HuH-7 (cell line): ENCODE results near the gene NCOA1.
"Not testable (repeated sequence)": the region's sequence is repeated elsewhere in the genome, so short reads cannot be mapped to it uniquely, and the experiment has no call there.

Source experiments
- DNase-seq: peaks from one replicate; pipeline ENCODE4 v3.0.0; 2011; ENCODE audit warnings: low spot score

NCOA1 gene

DNA sequence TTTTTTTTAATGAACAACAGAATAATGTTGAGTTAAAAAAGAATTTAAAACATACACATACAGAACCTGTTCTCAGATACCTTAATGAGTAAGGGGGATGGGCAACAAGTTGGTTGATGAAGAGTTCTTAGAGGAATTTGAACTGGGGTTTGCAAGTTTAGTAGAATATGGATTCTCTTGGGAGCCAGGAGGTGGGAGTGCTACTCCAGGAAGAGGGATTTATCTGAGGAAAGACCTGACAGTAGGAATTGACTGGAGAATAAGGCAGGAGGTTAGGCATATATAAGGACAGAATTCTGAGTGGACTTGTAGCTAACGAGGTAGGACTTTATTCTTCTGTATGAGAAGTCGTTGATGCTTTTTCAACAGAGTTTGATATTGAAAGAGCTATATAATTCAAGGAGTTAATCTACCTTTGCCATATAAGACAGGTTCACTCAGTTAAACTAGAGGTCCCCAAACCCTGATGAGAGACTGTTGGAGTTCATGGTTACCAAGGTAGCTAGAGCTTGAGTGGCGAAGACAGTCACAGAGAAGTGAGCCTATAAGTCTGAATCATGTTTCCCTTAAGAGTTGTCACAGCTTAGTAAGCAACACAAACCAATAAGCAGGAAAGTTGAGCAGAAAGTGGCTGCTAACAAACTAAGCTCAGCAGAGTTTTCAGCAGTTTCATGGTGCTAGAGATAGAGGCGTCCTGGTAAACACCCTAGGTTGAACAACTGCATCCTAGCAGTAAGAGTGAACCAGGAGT is 88.2 kb downstream of the NCOA1 start:
- DNase-seq, result no peak

GRCh38 chr2:24580561-24580960 is 89.5 kb downstream of the NCOA1 start:
- no peak for DNase-seq

DNA sequence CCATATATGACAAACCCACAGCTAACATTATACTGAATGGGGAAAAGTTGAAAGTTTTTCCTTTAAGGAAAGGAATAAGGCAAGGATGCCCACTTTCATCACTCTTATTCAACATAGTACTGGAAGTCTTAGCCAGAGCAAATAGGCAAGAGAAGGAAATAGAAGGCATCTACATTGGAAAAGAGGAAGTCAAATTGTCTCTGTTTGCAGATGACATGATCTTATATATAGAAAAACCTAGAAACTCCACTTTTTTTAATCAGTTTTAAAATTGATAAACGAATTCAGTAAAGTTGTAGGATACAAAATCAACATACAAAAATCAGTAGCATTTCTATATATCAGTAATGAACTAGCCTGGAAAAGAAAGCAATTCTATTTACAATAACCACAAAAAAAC is 90.9 kb downstream of the NCOA1 start:
- not testable (repeated sequence) for DNase-seq

DNA sequence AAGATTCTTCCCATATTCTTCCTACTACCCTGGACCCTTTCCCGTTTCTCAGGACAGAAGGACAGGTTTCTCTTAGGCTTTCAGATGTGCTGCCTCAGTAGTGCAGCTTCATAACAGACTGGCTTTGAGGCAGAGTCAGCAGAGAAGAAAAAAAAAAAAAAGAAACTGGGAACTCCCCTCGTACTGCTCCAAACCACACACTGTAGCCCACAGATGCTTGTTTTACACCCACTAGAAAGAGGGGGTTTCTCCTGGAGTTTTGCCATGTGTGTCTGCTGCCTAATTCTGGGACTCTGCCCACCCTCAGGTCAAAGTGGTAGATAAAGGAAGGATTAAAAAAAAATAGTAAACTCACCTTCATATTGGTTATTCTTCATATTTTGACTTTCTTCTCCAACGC is 95.9 kb downstream of the NCOA1 start:
- no peak for DNase-seq

GRCh38 chr2:24588294-24588693 is 97.2 kb downstream of the NCOA1 start:
- no peak for DNase-seq

DNA sequence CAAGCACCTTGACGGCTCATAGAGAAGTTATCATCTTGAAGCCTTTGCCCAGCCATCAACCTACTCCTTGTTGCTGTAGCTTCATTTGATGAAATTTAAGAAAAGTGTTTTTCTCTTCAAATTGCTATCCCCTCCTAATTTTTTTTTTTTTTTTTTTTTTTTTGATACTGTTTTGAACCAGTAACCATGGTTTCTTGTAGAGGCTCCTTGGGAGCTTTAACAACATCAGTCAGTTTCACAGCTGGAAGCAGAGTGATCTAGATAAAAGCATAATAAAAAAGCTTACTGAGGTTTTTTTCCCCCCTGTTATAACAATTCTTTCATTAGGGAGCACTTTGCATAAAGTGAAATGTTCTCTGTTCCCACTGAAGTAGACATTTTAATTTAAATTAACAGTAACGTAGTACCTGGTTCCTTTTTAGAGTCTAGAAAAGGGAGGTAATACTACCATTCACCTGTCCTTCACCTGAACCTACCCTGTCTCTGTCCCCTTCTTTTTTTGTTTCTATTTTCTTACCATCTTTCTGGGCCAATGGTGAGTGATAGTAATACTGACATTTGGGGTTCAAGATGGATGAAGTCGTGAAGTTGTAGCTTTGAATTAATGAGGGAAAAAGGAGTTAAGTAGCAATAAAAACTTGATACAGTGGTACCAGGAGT is 101.5 kb downstream of the NCOA1 start:
- DNase-seq, result no peak

DNA sequence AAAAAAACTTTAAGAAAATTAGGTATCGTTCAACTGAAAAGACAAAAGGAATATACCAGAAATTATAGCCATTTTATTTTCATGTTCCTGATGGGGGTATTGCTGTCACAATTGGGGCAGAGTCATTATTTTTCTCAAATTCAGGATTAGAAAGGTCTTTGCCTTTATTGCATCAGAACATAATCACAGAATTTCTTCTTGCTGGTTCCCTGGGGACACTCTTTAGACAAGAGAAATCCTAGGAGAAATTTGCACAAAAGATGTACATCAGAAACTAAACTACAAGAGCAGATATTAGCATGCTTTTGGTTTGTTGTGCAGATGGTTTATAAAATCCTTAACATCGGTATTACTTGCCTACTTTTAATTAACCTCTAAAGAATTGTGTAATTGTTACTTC is 103.2 kb downstream of the NCOA1 start:
- no peak for DNase-seq

GRCh38 chr2:24597181-24597870 is 106.3 kb downstream of the NCOA1 start:
- DNase-seq, result no peak

DNA sequence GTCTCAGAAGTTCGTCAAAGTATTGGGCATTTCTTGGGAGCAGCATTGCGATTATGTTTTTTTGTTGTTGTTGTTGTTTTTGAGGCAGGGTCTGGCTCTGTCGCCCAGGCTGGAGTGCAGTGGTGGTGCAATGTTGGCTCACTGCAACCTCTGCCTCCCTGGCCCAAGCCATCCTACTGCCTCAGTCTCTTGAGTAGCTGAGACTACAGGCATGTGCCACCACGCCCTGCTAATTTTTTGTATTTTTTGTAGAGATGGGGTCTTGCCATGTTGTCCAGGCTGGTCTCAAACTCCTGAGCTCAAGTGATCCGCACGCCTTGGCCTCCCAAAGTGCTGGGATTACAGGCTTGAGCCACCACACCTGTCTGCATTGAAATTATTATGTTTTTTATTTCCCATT is 109.1 kb downstream of the NCOA1 start:
- DNase-seq, result not testable (repeated sequence)

DNA sequence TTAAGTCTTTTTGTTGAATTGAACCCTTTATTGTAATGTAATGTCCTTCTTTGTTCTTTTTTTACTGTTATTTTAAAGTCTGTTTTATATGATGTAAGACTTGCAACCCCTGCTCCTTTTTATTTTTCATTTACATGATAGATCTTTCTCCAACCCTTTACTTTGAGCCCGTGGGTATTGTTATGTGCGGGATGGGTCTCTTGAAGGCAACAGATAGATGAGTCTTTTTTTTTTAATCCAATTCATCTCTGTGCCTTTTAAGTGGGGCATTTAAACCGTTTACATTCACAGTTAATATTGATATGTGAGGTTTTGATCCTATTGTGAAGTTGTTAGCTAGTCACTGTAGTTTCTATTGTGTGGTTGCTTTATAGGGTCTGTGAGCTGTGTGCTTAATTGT is 120.6 kb downstream of the NCOA1 start:
- DNase-seq, result no peak

DNA sequence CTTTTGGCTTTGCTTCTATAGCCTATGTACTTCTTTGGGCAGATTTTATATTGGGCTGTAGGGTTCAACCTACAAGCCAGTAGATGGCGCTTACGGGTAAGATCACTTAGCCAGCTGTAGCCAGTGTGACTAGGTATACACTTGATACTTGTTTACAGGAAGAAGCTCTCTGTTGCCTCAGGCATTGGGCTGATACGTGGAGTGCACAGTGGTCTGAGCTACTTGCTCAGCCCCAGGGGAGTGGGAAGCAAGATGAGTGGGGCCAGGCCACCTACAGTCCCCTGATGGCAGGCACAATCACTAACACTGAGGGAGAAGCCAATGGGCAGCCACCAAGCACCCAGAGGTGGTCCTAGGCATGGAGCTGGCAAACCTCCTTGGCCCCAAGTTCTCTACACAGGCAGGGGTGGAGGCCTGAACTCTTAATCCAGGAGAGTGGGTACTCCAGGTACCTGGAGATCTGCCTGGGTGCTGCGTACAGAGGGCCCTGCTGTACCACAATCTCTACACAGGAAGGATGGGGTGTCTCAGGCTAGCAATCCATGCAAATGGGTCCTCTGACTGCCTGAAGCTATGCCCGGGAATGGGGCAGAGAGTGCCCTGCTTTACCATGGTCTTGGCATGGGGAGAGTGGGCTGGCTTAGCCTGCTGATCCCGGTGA is 122.2 kb downstream of the NCOA1 start:
- DNase-seq, result peak; percentile 41

DNA sequence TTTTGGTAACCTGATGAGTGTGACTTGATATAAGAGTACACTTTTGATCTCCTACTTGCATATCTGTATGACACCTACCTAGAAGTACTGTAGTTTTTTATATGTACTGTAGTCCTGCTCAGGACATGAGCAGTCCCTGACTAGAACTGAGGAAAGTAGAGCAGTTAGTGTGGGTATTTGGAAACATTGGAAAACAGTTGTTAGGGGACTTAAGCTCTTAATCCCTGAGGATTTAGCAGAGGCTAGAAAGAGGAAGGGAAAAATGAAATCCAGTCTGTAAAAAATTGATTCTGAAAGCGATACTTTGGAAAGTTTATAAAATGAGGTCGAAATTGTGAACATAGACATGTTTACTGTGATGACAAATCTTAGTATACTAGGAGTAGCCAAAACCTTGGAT is 125.6 kb downstream of the NCOA1 start:
- DNase-seq, result no peak

DNA sequence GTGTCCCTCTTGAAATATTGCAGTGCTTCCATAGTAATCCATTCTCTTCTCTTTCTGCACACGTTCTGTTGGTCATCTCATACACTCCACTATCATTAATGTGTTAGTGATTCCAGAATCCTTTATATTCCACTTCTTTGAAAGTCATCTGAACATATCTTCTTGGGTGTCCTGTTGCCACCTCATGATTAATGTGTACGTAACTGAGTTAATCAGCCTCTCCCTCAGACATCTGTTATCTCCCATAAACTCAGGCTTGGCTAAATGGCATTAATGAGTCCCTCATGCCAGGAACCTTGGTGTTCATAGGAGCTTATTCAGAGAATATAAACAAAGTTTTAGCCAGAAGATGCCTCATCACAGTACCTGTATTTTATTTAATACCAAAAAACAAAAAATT is 126.4 kb downstream of the NCOA1 start:
- no peak for DNase-seq

DNA sequence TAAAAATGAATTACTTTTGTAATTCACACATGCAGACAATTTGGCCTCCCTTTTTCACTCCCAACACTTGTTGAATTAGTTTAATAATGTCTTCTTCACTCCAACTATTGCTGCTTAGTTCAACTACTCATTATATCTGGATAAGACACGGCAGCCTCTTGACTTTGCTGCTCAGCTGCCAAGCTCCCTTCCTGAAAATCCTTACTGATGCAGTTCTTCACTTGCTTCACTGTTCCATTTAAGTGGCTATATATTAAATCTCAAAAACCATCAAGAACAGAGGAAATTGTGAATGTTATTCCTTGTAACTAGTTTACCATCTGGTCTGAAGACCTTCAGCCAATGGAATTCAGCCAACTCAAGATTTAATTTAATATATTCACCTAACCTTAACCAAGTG is 127.1 kb downstream of the NCOA1 start:
- no peak for DNase-seq

- no peak for DNase-seq
Observed at GRCh38 chr2:24618680-24619079, 127.6 kb downstream of the NCOA1 start.

- DNase-seq, result no peak
Observed at GRCh38 chr2:24620936-24621335, 129.9 kb downstream of the NCOA1 start.

DNA sequence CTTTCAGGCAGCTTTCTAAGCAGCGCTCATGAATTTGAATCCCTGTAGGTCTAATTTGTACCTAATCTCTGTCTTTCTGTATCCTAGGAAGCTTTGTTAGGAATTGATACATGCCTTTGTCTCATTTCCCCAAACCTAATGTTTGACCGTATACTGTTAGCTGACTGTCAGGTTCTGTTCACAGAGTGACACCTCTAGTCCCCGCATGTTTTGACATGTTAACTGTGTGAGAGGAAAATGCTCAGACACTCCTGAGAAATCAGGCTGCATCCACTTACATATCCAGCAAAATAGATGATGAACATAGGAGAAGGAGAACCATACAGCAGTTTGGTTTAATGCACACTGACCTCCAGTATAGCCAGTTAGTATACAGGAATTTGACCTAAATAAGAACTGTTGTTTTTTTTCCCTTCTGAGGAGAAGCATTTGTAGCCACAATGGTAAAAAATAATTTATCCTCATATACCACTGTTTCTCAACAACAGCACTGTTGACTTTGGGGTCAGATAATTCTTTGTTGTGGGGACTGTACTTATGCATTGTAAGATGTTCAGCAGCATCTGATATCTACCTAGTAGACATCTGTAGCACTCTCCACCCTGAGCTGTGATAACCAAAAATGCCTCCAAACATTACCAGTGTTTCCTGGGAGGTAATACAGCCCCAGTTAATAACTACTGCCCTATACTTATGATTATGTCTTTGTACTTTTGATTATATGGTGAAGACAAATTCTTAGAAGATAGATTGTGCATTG is 130.9 kb downstream of the NCOA1 start:
- no peak for DNase-seq

DNA sequence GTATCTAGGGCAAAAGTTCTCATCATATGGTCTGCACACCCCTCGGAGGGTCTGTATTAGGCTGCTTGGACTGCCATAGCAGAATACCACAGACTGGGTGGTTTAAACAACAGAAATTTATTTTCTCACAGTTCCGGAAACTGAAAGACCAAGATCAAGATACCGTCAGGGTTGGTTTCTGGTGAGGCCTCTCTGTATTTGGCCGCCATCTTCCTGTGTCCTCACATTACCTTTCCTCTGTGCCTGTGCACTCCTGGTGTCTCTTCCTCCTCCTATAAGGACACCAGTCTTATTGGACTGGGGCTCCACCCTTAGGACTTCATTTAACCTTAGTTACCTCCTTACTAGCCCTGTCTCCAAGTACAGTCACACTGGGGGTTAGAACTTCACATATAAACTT is 132.5 kb downstream of the NCOA1 start:
- DNase-seq, result no peak

GRCh38 chr2:24625728-24626127 is 134.7 kb downstream of the NCOA1 start:
- no peak for DNase-seq

GRCh38 chr2:24626131-24626530 is 135.1 kb downstream of the NCOA1 start:
- no peak for DNase-seq

DNA sequence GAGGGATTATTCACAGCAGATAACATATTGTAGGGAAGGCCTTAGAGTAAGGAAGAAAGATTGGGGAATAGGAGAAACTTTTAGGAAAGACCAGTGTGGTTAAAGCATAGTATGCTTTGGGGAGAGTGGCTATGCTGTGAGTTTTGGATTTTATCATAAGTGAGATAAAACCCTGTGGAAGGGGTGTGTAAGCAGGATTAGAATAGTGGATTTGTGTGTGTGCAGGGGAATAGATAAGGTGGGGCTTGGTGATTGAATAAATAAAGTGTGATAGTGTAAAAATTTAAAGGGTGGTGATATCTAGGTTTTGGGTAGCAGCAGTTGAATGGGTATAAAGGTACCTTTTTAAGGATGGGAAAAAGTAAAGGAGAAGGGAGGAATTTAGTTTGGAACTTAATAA is 137.7 kb downstream of the NCOA1 start:
- no peak for DNase-seq

- no peak for DNase-seq
Observed at GRCh38 chr2:24632172-24632571, 141.1 kb downstream of the NCOA1 start.
